ENCODE measurements around the gene RASA4B.

DNA sequence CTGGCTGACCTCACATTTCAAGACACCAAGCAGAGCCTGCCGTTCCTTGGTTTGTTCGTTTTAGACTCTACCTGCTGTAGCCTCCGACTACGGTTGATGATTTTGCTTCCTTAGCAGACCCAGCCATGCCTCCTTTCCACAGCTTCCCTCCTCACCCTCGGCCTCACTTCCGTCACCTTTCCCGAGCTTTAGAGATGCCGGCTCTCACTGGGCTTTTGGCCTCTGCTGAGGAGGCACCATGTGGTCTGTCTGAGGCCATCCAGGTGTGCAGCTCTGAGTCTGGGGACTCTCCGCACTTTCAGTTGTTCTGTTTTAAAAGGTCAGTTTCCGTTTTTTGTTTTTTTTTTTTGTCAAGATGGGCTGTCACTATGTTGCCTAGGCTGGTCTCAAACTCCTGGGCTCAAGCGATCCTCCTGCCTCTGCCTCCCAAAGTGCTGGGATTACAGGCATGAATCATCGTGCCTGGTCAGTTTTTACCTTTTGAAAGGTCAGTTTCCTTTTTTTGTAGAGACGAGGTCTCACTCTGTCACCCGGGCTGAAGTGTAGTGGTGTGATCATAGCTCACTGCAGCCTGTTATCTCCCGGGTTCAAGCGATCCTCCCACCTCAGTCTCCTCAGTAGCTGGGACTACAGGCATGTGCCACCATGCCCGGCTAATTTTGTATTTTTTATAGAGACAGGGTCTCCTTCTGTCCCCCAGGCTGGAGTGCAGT lies 72.5 kb downstream of the RASA4B start:
- TF ChIP-seq EZH2 (IDR thresholded peaks at IDR 0.05; ENCODE audit: low read depth, unreplicated experiment) (no peak), CTCF (conservative IDR thresholded peaks at IDR 0.05; ENCODE audit: low read depth in 2 of 2) (no peak), NANOG (IDR thresholded peaks at IDR 0.05; ENCODE audit: borderline replicate concordance) (no peak), CREB1 (CRISPR knock-in tag; IDR thresholded peaks at IDR 0.05; ENCODE audit: low read depth) (no peak), EZH2phosphoT487 (IDR thresholded peaks at IDR 0.05; ENCODE audit: unreplicated experiment) (no peak), POLR2AphosphoS5 (IDR thresholded peaks at IDR 0.05; ENCODE audit: low read depth) (no peak)
- TF ChIP-seq, protein P1, sequence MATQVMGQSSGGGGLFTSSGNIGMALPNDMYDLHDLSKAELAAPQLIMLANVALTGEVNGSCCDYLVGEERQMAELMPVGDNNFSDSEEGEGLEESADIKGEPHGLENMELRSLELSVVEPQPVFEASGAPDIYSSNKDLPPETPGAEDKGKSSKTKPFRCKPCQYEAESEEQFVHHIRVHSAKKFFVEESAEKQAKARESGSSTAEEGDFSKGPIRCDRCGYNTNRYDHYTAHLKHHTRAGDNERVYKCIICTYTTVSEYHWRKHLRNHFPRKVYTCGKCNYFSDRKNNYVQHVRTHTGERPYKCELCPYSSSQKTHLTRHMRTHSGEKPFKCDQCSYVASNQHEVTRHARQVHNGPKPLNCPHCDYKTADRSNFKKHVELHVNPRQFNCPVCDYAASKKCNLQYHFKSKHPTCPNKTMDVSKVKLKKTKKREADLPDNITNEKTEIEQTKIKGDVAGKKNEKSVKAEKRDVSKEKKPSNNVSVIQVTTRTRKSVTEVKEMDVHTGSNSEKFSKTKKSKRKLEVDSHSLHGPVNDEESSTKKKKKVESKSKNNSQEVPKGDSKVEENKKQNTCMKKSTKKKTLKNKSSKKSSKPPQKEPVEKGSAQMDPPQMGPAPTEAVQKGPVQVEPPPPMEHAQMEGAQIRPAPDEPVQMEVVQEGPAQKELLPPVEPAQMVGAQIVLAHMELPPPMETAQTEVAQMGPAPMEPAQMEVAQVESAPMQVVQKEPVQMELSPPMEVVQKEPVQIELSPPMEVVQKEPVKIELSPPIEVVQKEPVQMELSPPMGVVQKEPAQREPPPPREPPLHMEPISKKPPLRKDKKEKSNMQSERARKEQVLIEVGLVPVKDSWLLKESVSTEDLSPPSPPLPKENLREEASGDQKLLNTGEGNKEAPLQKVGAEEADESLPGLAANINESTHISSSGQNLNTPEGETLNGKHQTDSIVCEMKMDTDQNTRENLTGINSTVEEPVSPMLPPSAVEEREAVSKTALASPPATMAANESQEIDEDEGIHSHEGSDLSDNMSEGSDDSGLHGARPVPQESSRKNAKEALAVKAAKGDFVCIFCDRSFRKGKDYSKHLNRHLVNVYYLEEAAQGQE (IDR thresholded peaks at IDR 0.05; ENCODE audit: unreplicated experiment), result no peak
